ENCODE results near the gene DDHD1.
"Not testable (repeated sequence)": the region's sequence is repeated elsewhere in the genome, so short reads cannot be mapped to it uniquely, and the experiment has no call there.

DDHD1 gene

GRCh38 chr14:53108292-53109104 is 44.6 kb downstream of the DDHD1 start:
- peak; percentile 23 for DNase-seq (ENCODE audit: low spot score)

GRCh38 chr14:53106768-53107167 is 46.4 kb downstream of the DDHD1 start:
- DNase-seq (ENCODE audit: low spot score), result no peak

GRCh38 chr14:53103636-53104340 is 49.3 kb downstream of the DDHD1 start:
- DNase-seq (ENCODE audit: low spot score), result no peak

GRCh38 chr14:53093206-53093605 is 59.9 kb downstream of the DDHD1 start:
- no peak for DNase-seq (ENCODE audit: low spot score)

GRCh38 chr14:53090853-53091252 is 62.3 kb downstream of the DDHD1 start:
- no peak for DNase-seq (ENCODE audit: low spot score)

GRCh38 chr14:53084954-53085353 is 68.2 kb downstream of the DDHD1 start:
- not testable (repeated sequence) for DNase-seq (ENCODE audit: low spot score)

GRCh38 chr14:53064475-53064874 is 88.6 kb downstream of the DDHD1 start:
- DNase-seq (ENCODE audit: low spot score), result no peak

- DNase-seq (ENCODE audit: low spot score), result no peak
Observed at GRCh38 chr14:53062856-53063255, 90.3 kb downstream of the DDHD1 start.

GRCh38 chr14:53060046-53060445 is 93.1 kb downstream of the DDHD1 start:
- DNase-seq (ENCODE audit: low spot score), result no peak

GRCh38 chr14:53055003-53055402 is 98.1 kb downstream of the DDHD1 start:
- DNase-seq (ENCODE audit: low spot score), result peak; percentile 33

- no peak for DNase-seq (ENCODE audit: low spot score)
Observed at GRCh38 chr14:53054457-53054856, 98.7 kb downstream of the DDHD1 start.

GRCh38 chr14:53048631-53049030 is 104.5 kb downstream of the DDHD1 start:
- DNase-seq (ENCODE audit: low spot score), result no peak

GRCh38 chr14:53047307-53048069 is 105.6 kb downstream of the DDHD1 start:
- no peak for DNase-seq (ENCODE audit: low spot score)

- DNase-seq (ENCODE audit: low spot score), result peak; percentile 76
Observed at GRCh38 chr14:53044486-53044885, 108.6 kb downstream of the DDHD1 start.

- no peak for DNase-seq (ENCODE audit: low spot score)
Observed at GRCh38 chr14:53043027-53043581, 110.0 kb downstream of the DDHD1 start.

- DNase-seq (ENCODE audit: low spot score), result no peak
Observed at GRCh38 chr14:53042480-53042879, 110.6 kb downstream of the DDHD1 start.

GRCh38 chr14:53041067-53041466 is 112.1 kb downstream of the DDHD1 start:
- DNase-seq (ENCODE audit: low spot score), result no peak

GRCh38 chr14:53038629-53039028 is 114.5 kb downstream of the DDHD1 start:
- DNase-seq (ENCODE audit: low spot score), result no peak

GRCh38 chr14:53037016-53037415 is 116.1 kb downstream of the DDHD1 start:
- DNase-seq (ENCODE audit: low spot score), result no peak

GRCh38 chr14:53035336-53036210 is 117.5 kb downstream of the DDHD1 start:
- no peak for DNase-seq (ENCODE audit: low spot score)

GRCh38 chr14:53034688-53035230 is 118.4 kb downstream of the DDHD1 start:
- DNase-seq (ENCODE audit: low spot score), result no peak
